Gastroesophageal sphincter (tissue), 3 donors: ENCODE data around the gene MARCHF2.

Experiments
- EP300 ChIP-seq: sonication (generic); formaldehyde crosslinking; IDR thresholded peaks from one replicate; pipeline ENCODE4 v1.6.1; 2017; ENCODE audit warnings: antibody characterized with exemption, mild to moderate bottlenecking
- POLR2A ChIP-seq, 2 donors: fragments of 450-650 bp; IDR thresholded peaks; one replicate each; pipeline ENCODE4 v1.6.1; 2017; ENCODE audit warnings: antibody characterized with exemption in 2 of 2, mild to moderate bottlenecking in 2 of 2, moderate library complexity in 1 of 2
- TF ChIP-seq, protein P1 (sequence below), 4 experiments: fragments of 200-600 bp in 2 of 4; fragments of 450-650 bp in 2 of 4; sonication (generic) in 1 of 4; IDR thresholded peaks; one replicate each; pipeline ENCODE4 v1.5.1; 2017 to 2019; ENCODE audit warnings: antibody characterized with exemption in 4 of 4, mild to moderate bottlenecking in 2 of 4, moderate library complexity in 2 of 4

DNA sequence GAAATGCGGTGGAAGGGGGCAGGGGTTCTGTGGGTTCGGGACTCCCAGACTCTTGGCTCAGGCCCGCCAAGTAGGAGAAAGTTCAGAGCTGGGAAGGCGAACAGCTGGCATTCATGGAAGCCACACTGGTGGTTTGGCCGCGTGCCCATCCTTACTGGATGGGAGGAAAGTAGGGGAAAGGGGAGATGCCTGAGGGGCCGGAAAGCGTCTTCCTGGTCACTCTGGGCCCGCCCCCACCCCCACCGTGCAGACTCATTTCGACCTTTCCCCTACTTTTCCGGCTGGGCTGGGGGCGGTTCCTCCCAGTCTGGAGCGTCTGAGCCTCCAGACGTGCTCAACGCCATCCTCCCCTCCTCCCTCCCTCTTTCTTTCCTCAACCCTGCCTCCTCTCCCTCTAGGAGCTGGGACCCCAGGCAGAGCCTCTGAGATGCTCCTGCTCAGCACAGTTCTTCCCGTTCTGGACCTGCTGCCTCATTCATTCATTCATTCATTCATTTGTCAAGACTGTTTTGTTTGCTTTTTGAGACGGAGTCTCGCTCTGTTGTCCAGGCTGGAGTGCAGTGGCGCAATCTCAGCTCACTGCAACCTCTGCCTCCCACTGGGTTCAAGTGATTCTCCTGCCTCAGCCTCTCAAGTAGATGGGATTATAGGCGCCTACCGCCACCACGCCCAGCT is 45.6 kb upstream of the MARCHF2 start:
- TF ChIP-seq EP300 = no peak
- TF ChIP-seq, protein P1, sequence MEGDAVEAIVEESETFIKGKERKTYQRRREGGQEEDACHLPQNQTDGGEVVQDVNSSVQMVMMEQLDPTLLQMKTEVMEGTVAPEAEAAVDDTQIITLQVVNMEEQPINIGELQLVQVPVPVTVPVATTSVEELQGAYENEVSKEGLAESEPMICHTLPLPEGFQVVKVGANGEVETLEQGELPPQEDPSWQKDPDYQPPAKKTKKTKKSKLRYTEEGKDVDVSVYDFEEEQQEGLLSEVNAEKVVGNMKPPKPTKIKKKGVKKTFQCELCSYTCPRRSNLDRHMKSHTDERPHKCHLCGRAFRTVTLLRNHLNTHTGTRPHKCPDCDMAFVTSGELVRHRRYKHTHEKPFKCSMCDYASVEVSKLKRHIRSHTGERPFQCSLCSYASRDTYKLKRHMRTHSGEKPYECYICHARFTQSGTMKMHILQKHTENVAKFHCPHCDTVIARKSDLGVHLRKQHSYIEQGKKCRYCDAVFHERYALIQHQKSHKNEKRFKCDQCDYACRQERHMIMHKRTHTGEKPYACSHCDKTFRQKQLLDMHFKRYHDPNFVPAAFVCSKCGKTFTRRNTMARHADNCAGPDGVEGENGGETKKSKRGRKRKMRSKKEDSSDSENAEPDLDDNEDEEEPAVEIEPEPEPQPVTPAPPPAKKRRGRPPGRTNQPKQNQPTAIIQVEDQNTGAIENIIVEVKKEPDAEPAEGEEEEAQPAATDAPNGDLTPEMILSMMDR (IDR thresholded peaks at IDR 0.05) = no peak
- no peak for TF ChIP-seq POLR2A (IDR thresholded peaks at IDR 0.05)
